ENCODE data around the gene OR5H6.

OR5H6 gene

GRCh38 chr3:98263944-98264343 lies at the start of gene OR5H6:
Gene OR5H6, plus strand, starts transcription at chr3:98264244. Its CDS starts 89 bp downstream, at chr3:98264333.
- DNase-seq (ENCODE audit: low read depth, low spot score) = no peak

- no peak for DNase-seq (ENCODE audit: low read depth, low spot score)
Measured at GRCh38 chr3:98215051-98215450, 49.0 kb upstream of the OR5H6 start.

GRCh38 chr3:98223907-98224672 lies 40.0 kb upstream of the OR5H6 start:
- no peak for DNase-seq (ENCODE audit: low read depth, low spot score)

- no peak for DNase-seq (ENCODE audit: low read depth, low spot score)
Measured at GRCh38 chr3:98232489-98232888, 31.6 kb upstream of the OR5H6 start.

- no peak for DNase-seq (ENCODE audit: low read depth, low spot score)
Measured at GRCh38 chr3:98233468-98233867, 30.6 kb upstream of the OR5H6 start.

GRCh38 chr3:98240131-98240530 lies 23.9 kb upstream of the OR5H6 start:
- DNase-seq (ENCODE audit: low read depth, low spot score) = no peak

- no peak for DNase-seq (ENCODE audit: low read depth, low spot score)
Measured at GRCh38 chr3:98242155-98242554, 21.9 kb upstream of the OR5H6 start.

GRCh38 chr3:98243843-98244242 lies 20.2 kb upstream of the OR5H6 start:
- no peak for DNase-seq (ENCODE audit: low read depth, low spot score)

- no peak for DNase-seq (ENCODE audit: low read depth, low spot score)
Measured at GRCh38 chr3:98246142-98246541, 17.9 kb upstream of the OR5H6 start.

- peak; percentile 25 for DNase-seq (ENCODE audit: low read depth, low spot score)
Measured at GRCh38 chr3:98256026-98256425, 8.0 kb upstream of the OR5H6 start.

GRCh38 chr3:98259707-98260106 lies 4.3 kb upstream of the OR5H6 start:
- DNase-seq (ENCODE audit: low read depth, low spot score) = peak; percentile 19

GRCh38 chr3:98262046-98262445 lies 2.0 kb upstream of the OR5H6 start:
- no peak for DNase-seq (ENCODE audit: low read depth, low spot score)

GRCh38 chr3:98269846-98270245 lies 5.8 kb downstream of the OR5H6 start:
- no peak for DNase-seq (ENCODE audit: low read depth, low spot score)

- DNase-seq (ENCODE audit: low read depth, low spot score) = peak; percentile 23
Measured at GRCh38 chr3:98272126-98272525, 8.1 kb downstream of the OR5H6 start.

GRCh38 chr3:98274914-98275313 lies 10.9 kb downstream of the OR5H6 start:
- no peak for DNase-seq (ENCODE audit: low read depth, low spot score)

- no peak for DNase-seq (ENCODE audit: low read depth, low spot score)
Measured at GRCh38 chr3:98282205-98282604, 18.2 kb downstream of the OR5H6 start, which contains the start of gene OR5H2. Gene OR5H2, plus strand, starts transcription at chr3:98282505. Its CDS starts 398 bp downstream, at chr3:98282903.

GRCh38 chr3:98290916-98291315 lies 26.9 kb downstream of the OR5H6 start:
- no peak for DNase-seq (ENCODE audit: low read depth, low spot score)

GRCh38 chr3:98291332-98291957 lies 27.4 kb downstream of the OR5H6 start:
- DNase-seq (ENCODE audit: low read depth, low spot score) = no peak

Measured in ELF-1 (cell line).